Natural killer cell (primary cell): ENCODE data around the gene CSNK2A1. TPM values are rescaled to one million over a fixed set of nuclear protein-coding genes. Genes with fewer than 3 reads are reported as not detected.
A peak's percentile ranks its signal among the peaks of the same experiment; 100 is the strongest.

ENCODE experiments used
- ATAC-seq, 3 donors: fragments of 150-1000 bp in 2 of 3; fragments of 200-7000 bp in 1 of 3; cut with Tn5 transposase; 1 replicate in 1 of 3; 2 replicates in 2 of 3; pipeline ENCODE4 v1.10.0; 2021; ENCODE audit warnings: mild to moderate bottlenecking in 2 of 3, moderate library complexity in 2 of 3
- DNase-seq, 2 donors: peaks; one replicate each; pipeline versions ENCODE4 v3.0.0 to v3.0.0-alpha.2; 2013 to 2021; ENCODE audit warnings: mixed read lengths in 1 of 2
- H3K27ac ChIP-seq: one replicate; pipeline ENCODE4 v1.5.1; 2013; ENCODE audit warnings: mild to moderate bottlenecking, low read length
- H3K27me3 ChIP-seq: one replicate; pipeline ENCODE4 v1.6.1; 2013; ENCODE audit warnings: low read length; ENCODE audit not compliant: control insufficient read depth, insufficient read depth
- H3K36me3 ChIP-seq: one replicate; pipeline ENCODE4 v1.6.1; 2013; ENCODE audit warnings: low read length; ENCODE audit not compliant: control insufficient read depth, insufficient read depth
- H3K4me1 ChIP-seq: one replicate; pipeline ENCODE4 v1.6.1; 2013; ENCODE audit warnings: low read length; ENCODE audit not compliant: control insufficient read depth, insufficient read depth
- H3K4me3 ChIP-seq: one replicate; pipeline ENCODE4 v1.5.1; 2013; ENCODE audit warnings: low read length
- H3K9me3 ChIP-seq: one replicate; pipeline ENCODE4 v1.6.1; 2013; ENCODE audit warnings: low read length; ENCODE audit not compliant: control insufficient read depth, insufficient read depth
- H3K27ac Mint-ChIP-seq, 2 donors: one replicate each; pipeline ENCODE4 v1.8.0; 2022; ENCODE audit warnings: mild to moderate bottlenecking in 2 of 2, mixed read lengths in 2 of 2, moderate library complexity in 1 of 2
- H3K27me3 Mint-ChIP-seq, 2 donors: one replicate each; pipeline ENCODE4 v1.8.0; 2022; ENCODE audit warnings: low read depth in 2 of 2, mixed read lengths in 2 of 2
- H3K36me3 Mint-ChIP-seq: one replicate; pipeline ENCODE4 v1.8.0; 2022; ENCODE audit warnings: mixed read lengths
- H3K4me1 Mint-ChIP-seq, 2 donors: one replicate each; pipeline ENCODE4 v1.8.0; 2022; ENCODE audit warnings: mixed read lengths in 2 of 2
- H3K4me3 Mint-ChIP-seq: one replicate; pipeline ENCODE4 v1.8.0; 2022; ENCODE audit warnings: mild to moderate bottlenecking, moderate library complexity, mixed read lengths
- H3K9me3 Mint-ChIP-seq, 2 donors: one replicate each; pipeline ENCODE4 v1.8.0; 2022; ENCODE audit warnings: mixed read lengths in 2 of 2
- CTCF ChIP-seq: fragments of 200-600 bp; IDR thresholded peaks from one replicate; pipeline ENCODE4 v1.8.0; 2022; ENCODE audit warnings: antibody characterized with exemption
- WGBS: methylation state at CpG from one replicate; pipeline ENCODE4 v1.1.7; 2013; ENCODE audit warnings: missing lambda C conversion rate; ENCODE audit not compliant: insufficient coverage; 5-methylcytosine and 5-hydroxymethylcytosine counted together
- intact Hi-C: fragments of 100-400 bp; cut with micrococcal nuclease; formaldehyde crosslinking; loops from one replicate; pipeline ENCODE4 v1.14.2; 2022
- total RNA-seq, 4 donors: library from RNA; stranded (reverse); fragments of 120-200 nt in 1 of 4; gene quantifications; one replicate each; pipeline versions ENCODE4 v1.2.3 to v1.2.4, GENCODE V29; 2013 to 2022

The CSNK2A1 gene
- total RNA-seq, 3 donors from 2014 or later (not counting 1 experiment from before 2014, with no cell fraction given), result 88.8 to 92.6 (median 88.9) TPM

- no peak overlapping the region for H3K4me3 ChIP-seq
- H3K27ac ChIP-seq, result no peak overlapping the region
- H3K9me3 Mint-ChIP-seq, result peaks cover 0 to 3% of the 10 kb centered on the region in 2 donors
- no peaks in the 10 kb centered on the region for H3K4me1 ChIP-seq
- no peaks in the 10 kb centered on the region for H3K27me3 ChIP-seq
- H3K4me3 Mint-ChIP-seq, result no peak overlapping the region
- H3K27me3 Mint-ChIP-seq, result no peaks in the 10 kb centered on the region
- no peak for TF ChIP-seq CTCF
- peaks cover 49 to 56% of the 10 kb centered on the region in 2 donors for H3K4me1 Mint-ChIP-seq
- ATAC-seq (peak in 1 of 3 donors; percentile 15), DNase-seq (no peak)
- intact Hi-C loops, result no loop called here
- no peaks in the 10 kb centered on the region for H3K36me3 Mint-ChIP-seq
- no peaks in the 10 kb centered on the region for H3K9me3 ChIP-seq
- H3K27ac Mint-ChIP-seq, result peak overlapping the region; percentile 17 to 42
- 88% methylated on average over 6 of the region's 7 CpGs for WGBS
- peaks cover 11% of the 10 kb centered on the region for H3K36me3 ChIP-seq
Measured at GRCh38 chr20:528923-529604, 14.5 kb downstream of the CSNK2A1 start.

- no peak overlapping the region for H3K4me3 Mint-ChIP-seq
- peaks cover 0 to 3% of the 10 kb centered on the region in 2 donors for H3K9me3 Mint-ChIP-seq
- no peak for TF ChIP-seq CTCF
- no peak for ATAC-seq
- Histone ChIP-seq H3K4me3 (no peak overlapping the region), H3K27me3 (no peaks in the 10 kb centered on the region), H3K36me3 (peaks cover 20% of the 10 kb centered on the region), H3K9me3 (no peaks in the 10 kb centered on the region), H3K4me1 (no peaks in the 10 kb centered on the region), H3K27ac (no peak overlapping the region)
- peak overlapping the region in 1 of 2 donors; percentile 61 for H3K27ac Mint-ChIP-seq
- no peak for DNase-seq
- intact Hi-C loops, result no loop called here
- WGBS, result 94% methylated on average over 1 of the region's 2 CpGs
- H3K4me1 Mint-ChIP-seq, result peaks cover 34 to 40% of the 10 kb centered on the region in 2 donors
- H3K36me3 Mint-ChIP-seq, result no peaks in the 10 kb centered on the region
- no peaks in the 10 kb centered on the region for H3K27me3 Mint-ChIP-seq
Measured at GRCh38 chr20:527571-527886, 16.1 kb downstream of the CSNK2A1 start.

- Histone ChIP-seq H3K9me3 (peaks cover 6% of the 10 kb centered on the region), H3K4me3 (no peak overlapping the region), H3K27me3 (no peaks in the 10 kb centered on the region), H3K36me3 (peaks cover 24% of the 10 kb centered on the region), H3K27ac (no peak overlapping the region), H3K4me1 (no peaks in the 10 kb centered on the region)
- no peak overlapping the region for H3K4me3 Mint-ChIP-seq
- no peak overlapping the region for H3K27ac Mint-ChIP-seq
- TF ChIP-seq CTCF, result no peak
- peaks cover 24% of the 10 kb centered on the region for H3K36me3 Mint-ChIP-seq
- peaks cover 20 to 31% of the 10 kb centered on the region in 2 donors for H3K4me1 Mint-ChIP-seq
- WGBS, result 98% methylated on average over 4 of the region's 4 CpGs
- H3K27me3 Mint-ChIP-seq, result no peaks in the 10 kb centered on the region
- peaks cover 4 to 7% of the 10 kb centered on the region in 2 donors for H3K9me3 Mint-ChIP-seq
- DNase-seq, result no peak
- intact Hi-C loops, result no loop called here
- ATAC-seq, result no peak
Measured at GRCh38 chr20:521860-522259, 21.7 kb downstream of the CSNK2A1 start.

GRCh38 chr20:519999-520398 lies 23.6 kb downstream of the CSNK2A1 start:
- Histone ChIP-seq H3K27me3 (no peaks in the 10 kb centered on the region), H3K4me3 (no peak overlapping the region), H3K9me3 (peaks cover 6% of the 10 kb centered on the region), H3K27ac (no peak overlapping the region), H3K36me3 (peaks cover 17% of the 10 kb centered on the region), H3K4me1 (no peaks in the 10 kb centered on the region)
- ATAC-seq, result no peak
- H3K36me3 Mint-ChIP-seq, result peaks cover 24% of the 10 kb centered on the region
- no peak overlapping the region for H3K27ac Mint-ChIP-seq
- intact Hi-C loops, result no loop called here
- no peaks in the 10 kb centered on the region for H3K27me3 Mint-ChIP-seq
- no peak overlapping the region for H3K4me3 Mint-ChIP-seq
- no peak for TF ChIP-seq CTCF
- peaks cover 4% of the 10 kb centered on the region in 2 donors for H3K9me3 Mint-ChIP-seq
- no peak for DNase-seq
- peaks cover 36 to 38% of the 10 kb centered on the region in 2 donors for H3K4me1 Mint-ChIP-seq
